ENCODE results near the gene EPHB3. TPM values are rescaled to one million over a fixed set of nuclear protein-coding genes. Genes with fewer than 3 reads are reported as not detected.

EPHB3 gene
- total and polyA plus RNA-seq, 2 donors (not counting 3 experiments of a cell fraction or from before 2014, with no cell fraction given): 0.01 TPM; not detected in 1

- dilution Hi-C loops (cut with MboI; ENCODE audit: extremely low pct_ligation_motif_present, low sequenced_read_pairs) (no loop called here), intact Hi-C loops (cut with micrococcal nuclease) (no loop called here)
- Histone ChIP-seq H3K36me3 (ENCODE audit: control insufficient read depth in 2 of 2, extremely low read depth in 1 of 2, insufficient read depth in 2 of 2, low read length in 2 of 2) (no peaks in the 10 kb centered on the region), H3K79me2 (ENCODE audit: control insufficient read depth, insufficient read depth, low read length) (no peaks in the 10 kb centered on the region), H3K9me3 (replicated peaks; ENCODE audit: control insufficient read depth, insufficient read depth, low read length) (no peaks in the 10 kb centered on the region), H3K4me3 (replicated peaks in 1 of 3; ENCODE audit: insufficient read depth in 1 of 3, low read depth in 1 of 3, low read length in 3 of 3) (no peak overlapping the region), H3K27ac (ENCODE audit: insufficient read depth, low read depth, low read length) (no peak overlapping the region), H4K20me1 (replicated peaks; ENCODE audit: control insufficient read depth, extremely low read depth, insufficient read depth, low read length) (no peaks in the 10 kb centered on the region), H3K27me3 (ENCODE audit: control insufficient read depth in 2 of 2, insufficient read depth in 2 of 2, low read length in 2 of 2) (peaks cover 23% of the 10 kb centered on the region in 2 experiments), H3K9me1 (replicated peaks; ENCODE audit: control insufficient read depth, extremely low read depth, insufficient read depth, low read length) (no peaks in the 10 kb centered on the region), H3K4me1 (ENCODE audit: control insufficient read depth, extremely low read depth, insufficient read depth, low read length) (no peaks in the 10 kb centered on the region), H2AFZ (ENCODE audit: low read depth, low read length) (no peak overlapping the region), H3K9ac (replicated peaks; ENCODE audit: extremely low read depth, insufficient read depth, low read length) (no peak overlapping the region), H3K4me2 (ENCODE audit: insufficient read depth, low read length) (no peak overlapping the region)
- no peak for DNase-seq (ENCODE audit: low read depth, low spot score)
- FAIRE-seq: no peak
- BruUV-seq (replicated peaks): no TSS peak
- POLR2A ChIA-PET: no interaction called here
- TF ChIP-seq, protein P1, sequence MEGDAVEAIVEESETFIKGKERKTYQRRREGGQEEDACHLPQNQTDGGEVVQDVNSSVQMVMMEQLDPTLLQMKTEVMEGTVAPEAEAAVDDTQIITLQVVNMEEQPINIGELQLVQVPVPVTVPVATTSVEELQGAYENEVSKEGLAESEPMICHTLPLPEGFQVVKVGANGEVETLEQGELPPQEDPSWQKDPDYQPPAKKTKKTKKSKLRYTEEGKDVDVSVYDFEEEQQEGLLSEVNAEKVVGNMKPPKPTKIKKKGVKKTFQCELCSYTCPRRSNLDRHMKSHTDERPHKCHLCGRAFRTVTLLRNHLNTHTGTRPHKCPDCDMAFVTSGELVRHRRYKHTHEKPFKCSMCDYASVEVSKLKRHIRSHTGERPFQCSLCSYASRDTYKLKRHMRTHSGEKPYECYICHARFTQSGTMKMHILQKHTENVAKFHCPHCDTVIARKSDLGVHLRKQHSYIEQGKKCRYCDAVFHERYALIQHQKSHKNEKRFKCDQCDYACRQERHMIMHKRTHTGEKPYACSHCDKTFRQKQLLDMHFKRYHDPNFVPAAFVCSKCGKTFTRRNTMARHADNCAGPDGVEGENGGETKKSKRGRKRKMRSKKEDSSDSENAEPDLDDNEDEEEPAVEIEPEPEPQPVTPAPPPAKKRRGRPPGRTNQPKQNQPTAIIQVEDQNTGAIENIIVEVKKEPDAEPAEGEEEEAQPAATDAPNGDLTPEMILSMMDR (IDR thresholded peaks at IDR 0.05; ENCODE audit: extremely low read depth in 1 of 2, insufficient read depth in 1 of 2, low read depth in 1 of 2, low read length in 2 of 2): no peak
- TF ChIP-seq POLR2AphosphoS5 (IDR thresholded peaks at IDR 0.05; ENCODE audit: insufficient read depth, low read depth, low read length) (no peak), POLR2A (IDR thresholded peaks at IDR 0.05; ENCODE audit: low read depth, low read length) (no peak), EZH2 (IDR thresholded peaks at IDR 0.05; ENCODE audit: borderline replicate concordance, low read depth, low read length, severe bottlenecking) (no peak), MYC (IDR thresholded peaks at IDR 0.05; ENCODE audit: low read depth, low read length) (no peak), GATA2 (IDR thresholded peaks at IDR 0.05; ENCODE audit: insufficient read depth, insufficient read length, low read depth, low read length) (no peak), FOS (IDR thresholded peaks at IDR 0.05; ENCODE audit: borderline replicate concordance, insufficient read depth, low read length) (no peak), JUN (IDR thresholded peaks at IDR 0.05; ENCODE audit: borderline replicate concordance, insufficient read depth, insufficient read length, low read depth) (no peak)
- TF ChIP-seq, protein P2, sequence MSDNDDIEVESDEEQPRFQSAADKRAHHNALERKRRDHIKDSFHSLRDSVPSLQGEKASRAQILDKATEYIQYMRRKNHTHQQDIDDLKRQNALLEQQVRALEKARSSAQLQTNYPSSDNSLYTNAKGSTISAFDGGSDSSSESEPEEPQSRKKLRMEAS (IDR thresholded peaks at IDR 0.05; ENCODE audit: insufficient read depth, insufficient read length): no peak
- CTCF ChIA-PET: interaction anchor here (1.1 kb wide), 1 partner anchor 9 kb away, joined by 3 read pairs; no protein-coding TSS in a partner anchor
Observed at GRCh38 chr3:184597829-184598573, 36.4 kb downstream of the EPHB3 start.

Data from endothelial cell of umbilical vein (primary cell).